Heart left ventricle (tissue), 16 donors: ENCODE measurements around the gene ADAM19. TPM values are rescaled to one million over a fixed set of nuclear protein-coding genes. Genes with fewer than 3 reads are reported as not detected.

ENCODE experiments used
- ATAC-seq, 4 donors: fragments of 200-7000 bp; cut with Tn5 transposase; one replicate each; pipeline ENCODE4 v1.9.1; 2020 to 2022; ENCODE audit warnings: moderate library complexity in 4 of 4, mild to moderate bottlenecking in 3 of 4, moderate number of reproducible peaks in 1 of 4
- DNase-seq, 5 donors: peaks; one replicate each; pipeline ENCODE4 v3.0.0-alpha.2; 2020
- H3K27ac ChIP-seq, 12 donors: fragments of 200-600 bp; sonication (generic) in 4 of 12; one replicate each; pipeline versions ENCODE4 v1.5.0 to v1.8.0; 2016 to 2022; ENCODE audit warnings: mild to moderate bottlenecking in 2 of 12
- H3K27me3 ChIP-seq, 9 donors: fragments of 200-600 bp; sonication (generic) in 2 of 9; one replicate each; pipeline versions ENCODE4 v1.5.1 to v1.8.0; 2016 to 2022; ENCODE audit warnings: mild to moderate bottlenecking in 3 of 9
- H3K36me3 ChIP-seq, 9 donors: fragments of 200-600 bp; sonication (generic) in 2 of 9; one replicate each; pipeline versions ENCODE4 v1.5.0 to v1.8.0; 2018 to 2022; ENCODE audit warnings: mild to moderate bottlenecking in 2 of 9
- H3K4me1 ChIP-seq, 12 donors: fragments of 200-600 bp; sonication (generic) in 4 of 12; one replicate each; pipeline versions ENCODE4 v1.5.0 to v1.8.0; 2016 to 2022; ENCODE audit warnings: mild to moderate bottlenecking in 3 of 12
- H3K4me3 ChIP-seq, 12 donors: fragments of 200-600 bp; sonication (generic) in 4 of 12; one replicate each; pipeline versions ENCODE4 v1.5.0 to v1.8.0; 2017 to 2022; ENCODE audit warnings: mild to moderate bottlenecking in 9 of 12, moderate library complexity in 4 of 12
- H3K9me3 ChIP-seq, 12 donors: fragments of 200-600 bp; sonication (generic) in 4 of 12; one replicate each; pipeline versions ENCODE4 v1.5.0 to v1.8.0; 2016 to 2022; ENCODE audit warnings: mild to moderate bottlenecking in 1 of 12
- POLR2A ChIP-seq, 2 donors: fragments of 450-650 bp; IDR thresholded peaks; one replicate each; pipeline ENCODE4 v1.6.1; 2017; ENCODE audit warnings: antibody characterized with exemption in 2 of 2, mild to moderate bottlenecking in 2 of 2, moderate library complexity in 2 of 2
- WGBS, 4 donors: extraction: QIAGEN DNeasy Blood & Tissue Kit in 2 of 4; methylation state at CpG; one replicate each; pipeline versions ENCODE4 v1.1.5 to v1.1.7; 2013 to 2018; 5-methylcytosine and 5-hydroxymethylcytosine counted together
- intact Hi-C, 10 donors: fragments of 100-400 bp; cut with DNase I; formaldehyde crosslinking; loops; one replicate each; pipeline versions ENCODE4 v1.11.1 to v1.14.2; 2022
- polyA plus RNA-seq, 2 donors: library from polyadenylated mRNA; stranded (reverse); fragments of 200-250 nt; gene quantifications; one replicate each; pipeline ENCODE4 v1.2.3, GENCODE V29; 2013
- total RNA-seq, 9 donors: library from RNA; depleted of rRNA in 2 of 9; stranded (reverse); fragments of >200 nt in 2 of 9; fragmentation: NEBNext Ultra II Directional in 3 of 9; extraction: Animal tissue kit (Norgen Biotek cat#: 25700) in 3 of 9; gene quantifications; one replicate each; pipeline versions ENCODE4 v1.1.0 to v1.2.4, GENCODE V29; 2016 to 2023
- TF ChIP-seq, protein P1 (sequence below), 12 donors: fragments of 200-600 bp; sonication (generic) in 4 of 12; IDR thresholded peaks; one replicate each; pipeline versions ENCODE4 v1.5.0 to v1.8.0; 2018 to 2022; ENCODE audit warnings: antibody characterized with exemption in 12 of 12, mild to moderate bottlenecking in 5 of 12
- donor health status: ischemic (EF 13 %, LVEDD 7.1; RV severe dilation, severe dysfunction).
- donor health status: healthy with polysubstance abuse.
- donor health status: DM: no; HTN: yes; CAD: no.
- donor health status: DM: no; HTN: no; CAD: no.
- donor health status: ischemic (EF 25% LVEDD 6.9; RV normal size, moderate dysfunction).
- donor health status: ischemic (EF 25% LVEDD 5.7; RV mildly dilated, moderate dysfunction).
- donor health status: healthy.
- donor health status: DM: yes; HTN: yes; CAD: no.
- donor health status: ischemic (EF 35%, LVEDD 5.7; RV mildly dilated, moderate dysfunction).
- donor health status: nonischemic (EF 11% LVEDD 7.7; RV severe dilation, severe dysfunction).
- donor health status: DM: yes; HTN: yes; CAD: no.
- donor health status: PGD.
- donor health status: ischemic (EF 29% LVEDD 5.4; RV normal size, mild dysfunction).
- donor health status: nonischemic (EF 23%, LVEDD 6.1; RV moderate dilation, normal function).

The ADAM19 gene
- total and polyA plus RNA-seq, 11 donors, result 6.5 to 47.6 (median 19.0) TPM

DNA sequence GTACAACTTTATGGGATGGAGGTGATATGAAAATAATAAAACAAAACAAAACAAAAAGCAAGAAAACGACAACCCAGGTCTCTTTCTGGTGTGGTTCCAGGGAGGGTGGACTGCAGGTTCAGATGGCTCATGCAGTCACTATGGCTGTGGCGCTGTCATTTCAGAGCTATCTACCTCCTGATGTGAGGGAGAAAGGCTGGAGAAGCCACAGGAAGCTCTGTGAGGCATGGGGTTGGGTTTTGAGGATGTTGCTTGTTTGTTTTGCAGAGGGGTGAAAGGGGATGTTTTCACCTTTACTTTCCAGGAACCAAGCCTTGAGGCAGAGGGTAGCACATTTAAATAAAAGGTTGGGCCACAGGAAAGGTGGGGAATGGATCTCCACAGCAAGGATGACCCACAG, 96.8 kb downstream of the ADAM19 start:
- Histone ChIP-seq H3K4me3 (no peak overlapping the region), H3K36me3 (peaks cover 0 to 64% (median 47%) of the 10 kb centered on the region in 9 donors), H3K27ac (peak overlapping the region in 1 of 12 donors; percentile 77), H3K9me3 (no peaks in the 10 kb centered on the region), H3K4me1 (peaks cover 0 to 25% (median 6%) of the 10 kb centered on the region in 12 donors), H3K27me3 (no peaks in the 10 kb centered on the region)
- WGBS, 4 donors, result 90 to 98% (median 95%) methylated on average over 2 of the region's 2 CpGs
- TF ChIP-seq, protein P1, sequence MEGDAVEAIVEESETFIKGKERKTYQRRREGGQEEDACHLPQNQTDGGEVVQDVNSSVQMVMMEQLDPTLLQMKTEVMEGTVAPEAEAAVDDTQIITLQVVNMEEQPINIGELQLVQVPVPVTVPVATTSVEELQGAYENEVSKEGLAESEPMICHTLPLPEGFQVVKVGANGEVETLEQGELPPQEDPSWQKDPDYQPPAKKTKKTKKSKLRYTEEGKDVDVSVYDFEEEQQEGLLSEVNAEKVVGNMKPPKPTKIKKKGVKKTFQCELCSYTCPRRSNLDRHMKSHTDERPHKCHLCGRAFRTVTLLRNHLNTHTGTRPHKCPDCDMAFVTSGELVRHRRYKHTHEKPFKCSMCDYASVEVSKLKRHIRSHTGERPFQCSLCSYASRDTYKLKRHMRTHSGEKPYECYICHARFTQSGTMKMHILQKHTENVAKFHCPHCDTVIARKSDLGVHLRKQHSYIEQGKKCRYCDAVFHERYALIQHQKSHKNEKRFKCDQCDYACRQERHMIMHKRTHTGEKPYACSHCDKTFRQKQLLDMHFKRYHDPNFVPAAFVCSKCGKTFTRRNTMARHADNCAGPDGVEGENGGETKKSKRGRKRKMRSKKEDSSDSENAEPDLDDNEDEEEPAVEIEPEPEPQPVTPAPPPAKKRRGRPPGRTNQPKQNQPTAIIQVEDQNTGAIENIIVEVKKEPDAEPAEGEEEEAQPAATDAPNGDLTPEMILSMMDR (IDR thresholded peaks at IDR 0.05), result no peak
- no peak for TF ChIP-seq POLR2A (IDR thresholded peaks at IDR 0.05)
- no peak for DNase-seq
- intact Hi-C loops, result loop anchor here in 8 of 10 donors (5.0 to 10.0 kb wide), 5 partner anchors 46 to 151 kb away; no protein-coding TSS in a partner anchor
- ATAC-seq, result no peak

DNA sequence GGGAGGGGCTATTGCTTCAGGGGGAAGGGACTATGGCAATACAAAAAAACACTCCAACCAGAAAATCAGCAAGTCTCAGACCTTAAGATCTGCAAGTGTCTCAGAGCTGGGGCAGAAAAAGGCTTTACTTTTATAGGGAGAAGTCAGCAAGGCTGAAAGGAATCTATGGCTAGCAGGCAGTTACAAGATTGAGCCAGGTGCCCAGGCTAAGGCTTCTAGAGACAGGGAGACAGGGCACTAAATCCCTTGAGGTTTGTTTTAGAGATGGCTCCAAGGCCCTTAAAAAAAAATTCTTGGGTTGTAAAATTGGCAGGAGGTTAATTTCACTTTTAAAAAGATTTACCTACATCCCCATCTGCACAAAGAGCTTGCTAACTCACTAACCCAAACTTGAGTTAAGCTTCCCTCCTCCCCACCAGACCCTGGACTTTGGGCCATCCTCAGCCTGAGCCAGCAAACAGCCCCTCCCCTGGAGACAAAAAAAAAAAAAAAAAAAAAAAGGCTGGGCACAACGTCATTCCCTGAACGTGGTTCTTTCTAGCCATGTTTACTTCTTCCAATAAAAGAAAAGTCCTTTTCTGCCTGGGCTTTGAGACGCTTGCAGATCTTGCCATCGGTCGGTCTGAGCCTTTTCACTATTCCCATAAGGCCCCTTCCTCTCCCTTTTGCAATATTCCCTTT, 97.6 kb downstream of the ADAM19 start:
- H3K27me3 ChIP-seq, result no peaks in the 10 kb centered on the region
- TF ChIP-seq POLR2A (IDR thresholded peaks at IDR 0.05), result no peak
- TF ChIP-seq, protein P1 (IDR thresholded peaks at IDR 0.05), result no peak
- 51 to 57% (median 54%) methylated on average over 5 of the region's 5 CpGs for WGBS, 4 donors
- intact Hi-C loops, result loop anchor here in 9 of 10 donors (2.0 to 10.0 kb wide), 7 partner anchors 45 to 151 kb away; no protein-coding TSS in a partner anchor
- peaks cover 0 to 33% (median 12%) of the 10 kb centered on the region in 12 donors for H3K4me1 ChIP-seq
- H3K9me3 ChIP-seq, result no peaks in the 10 kb centered on the region
- ATAC-seq (no peak), DNase-seq (no peak)
- H3K36me3 ChIP-seq, result peaks cover 0 to 57% (median 41%) of the 10 kb centered on the region in 9 donors
- peak overlapping the region in 1 of 12 donors; percentile 77 for H3K27ac ChIP-seq
- H3K4me3 ChIP-seq, result no peak overlapping the region

DNA sequence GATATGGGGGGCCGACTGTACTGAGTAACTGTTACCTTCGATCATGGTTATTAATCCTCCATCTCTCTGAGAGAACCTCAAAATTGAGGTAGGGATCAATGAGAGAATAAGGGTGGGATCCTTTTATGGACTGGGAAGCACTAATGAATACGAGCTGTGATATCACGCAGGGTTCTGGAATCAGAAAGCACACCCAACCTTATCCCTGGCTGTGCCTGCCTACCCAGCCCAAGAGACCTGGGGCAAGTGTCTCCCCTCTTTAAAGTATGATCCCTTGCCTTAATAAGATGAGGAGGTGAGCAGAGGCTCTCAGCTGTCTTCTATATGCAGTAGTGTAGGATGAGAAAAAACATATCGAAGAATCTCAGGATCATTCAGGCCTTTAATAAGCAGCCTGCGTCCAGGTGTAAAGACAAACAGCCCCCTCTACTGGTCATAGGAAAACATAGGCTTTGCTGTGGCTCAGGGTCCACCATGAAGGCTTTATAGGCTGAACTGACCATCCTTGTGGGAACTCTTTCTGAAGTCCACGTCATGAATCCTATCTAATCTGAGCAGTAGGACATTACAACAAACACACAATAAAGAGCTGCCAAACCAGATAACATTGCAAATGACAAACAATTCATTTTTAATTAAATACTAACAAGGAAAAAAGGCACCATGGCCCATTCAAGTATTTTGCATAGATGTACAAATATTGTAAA, 98.7 kb downstream of the ADAM19 start:
- H3K27ac ChIP-seq, result peak overlapping the region in 1 of 12 donors; percentile 77
- peak in 3 of 4 donors; percentile 35 to 72 (median 38) for ATAC-seq
- H3K4me1 ChIP-seq, result peaks cover 0 to 34% (median 13%) of the 10 kb centered on the region in 12 donors
- 53 to 65% (median 63%) methylated on average over 7 of the region's 7 CpGs for WGBS, 4 donors
- TF ChIP-seq, protein P1 (IDR thresholded peaks at IDR 0.05), result peak; percentile 58 to 76 (median 66)
- TF ChIP-seq POLR2A (IDR thresholded peaks at IDR 0.05), result no peak
- DNase-seq, result no peak
- H3K9me3 ChIP-seq, result no peaks in the 10 kb centered on the region
- no peaks in the 10 kb centered on the region for H3K27me3 ChIP-seq
- peaks cover 0 to 47% (median 32%) of the 10 kb centered on the region in 9 donors for H3K36me3 ChIP-seq
- no peak overlapping the region for H3K4me3 ChIP-seq
- intact Hi-C loops, result loop anchor here in 9 of 10 donors (2.0 to 10.0 kb wide), 7 partner anchors 44 to 150 kb away; no protein-coding TSS in a partner anchor

DNA sequence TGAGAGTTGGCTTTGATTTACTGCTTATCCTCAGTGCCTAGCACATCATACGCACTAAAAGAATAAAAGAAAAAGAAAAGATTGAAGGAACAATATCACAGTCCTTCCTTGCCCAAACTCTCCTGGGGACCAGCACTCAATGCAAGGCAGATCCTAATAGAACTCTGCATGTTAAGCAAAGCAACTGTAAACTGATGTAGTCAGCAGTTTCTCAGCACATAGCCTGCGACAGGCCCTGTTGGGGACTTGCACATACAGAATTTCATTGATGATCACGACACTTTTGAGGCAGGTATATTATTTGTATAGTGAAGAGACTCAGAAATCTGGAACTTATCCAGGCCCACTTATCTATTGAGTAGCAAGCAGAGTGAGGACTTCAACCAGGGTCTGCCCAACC, 100.1 kb downstream of the ADAM19 start:
- intact Hi-C loops, result loop anchor here in 8 of 10 donors (5.0 to 10.0 kb wide), 5 partner anchors 43 to 148 kb away; no protein-coding TSS in a partner anchor
- no peak for TF ChIP-seq POLR2A (IDR thresholded peaks at IDR 0.05)
- TF ChIP-seq, protein P1 (IDR thresholded peaks at IDR 0.05), result no peak
- DNase-seq, result no peak
- Histone ChIP-seq H3K9me3 (no peaks in the 10 kb centered on the region), H3K4me1 (peaks cover 0 to 35% (median 15%) of the 10 kb centered on the region in 12 donors), H3K27me3 (no peaks in the 10 kb centered on the region), H3K36me3 (peaks cover 0 to 33% (median 17%) of the 10 kb centered on the region in 9 donors), H3K4me3 (no peak overlapping the region), H3K27ac (peak overlapping the region in 1 of 12 donors; percentile 25)
- no peak for ATAC-seq
- 88 to 96% (median 95%) methylated on average over 3 of the region's 3 CpGs for WGBS, 4 donors
